SKM-1 treated with dmso at 0.1 percent for 144 hours (cell line): ENCODE measurements around the gene LRRIQ1.
"Not testable (repeated sequence)": the region's sequence is repeated elsewhere in the genome, so short reads cannot be mapped to it uniquely, and the experiment has no call there.

Experiments used
- DNase-seq: peaks from one replicate; lab custom pipeline; 2025; ENCODE audit not compliant: unreplicated experiment; lab: John Stamatoyannopoulos, UW

The LRRIQ1 gene

DNA sequence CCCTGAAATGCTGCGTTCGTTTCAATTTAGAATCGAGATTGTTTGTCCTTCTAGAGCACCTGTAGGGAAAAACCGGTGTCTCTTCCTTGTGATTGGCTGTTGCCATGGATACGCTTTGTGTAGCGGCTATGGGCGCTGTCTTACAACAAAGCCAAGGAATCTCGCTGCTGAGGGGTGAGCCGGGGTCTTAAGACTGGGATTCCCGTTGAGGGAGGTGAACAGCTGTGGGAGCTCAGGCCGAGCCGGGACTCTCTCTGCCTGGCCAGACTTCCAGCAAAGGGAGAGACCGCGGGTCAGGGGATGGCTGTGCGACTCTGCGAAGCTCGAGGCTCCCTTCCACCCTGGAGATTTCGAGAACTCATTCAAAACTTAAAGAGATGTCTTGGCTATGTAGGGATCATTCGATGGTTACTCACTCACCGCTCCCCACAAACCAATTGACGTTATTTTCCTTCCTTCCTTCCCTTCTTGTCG lies at the start of gene LRRIQ1, which contains the start of gene TSPAN19:
TSS of gene LRRIQ1 (plus strand) at position 118 of the 474 bp plus-strand sequence. CDS start 1,826 bp downstream, outside the sequence.
TSS of gene TSPAN19 (minus strand) at position 44 of the 474 bp plus-strand sequence. CDS start 6,331 bp downstream, outside the sequence.
- peak; percentile 38 for DNase-seq

DNA sequence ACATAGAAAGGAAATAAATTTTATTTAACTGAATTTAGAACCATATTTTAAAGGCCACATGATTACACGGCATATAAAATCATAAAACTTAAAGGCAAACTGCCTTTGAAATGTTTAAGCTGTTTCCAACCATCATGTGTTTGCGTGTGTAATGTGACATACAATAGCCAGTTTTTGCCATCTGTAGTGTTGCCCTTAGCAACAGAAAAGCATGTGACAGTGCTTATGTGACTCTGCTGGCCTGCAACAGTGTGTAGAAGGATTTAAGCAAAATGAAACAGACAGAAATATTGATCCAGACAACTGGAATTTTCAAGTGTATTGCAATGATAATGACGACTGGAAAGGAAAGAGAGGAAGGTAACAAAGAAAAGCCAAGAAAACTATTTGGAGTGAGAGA lies 49.6 kb upstream of the LRRIQ1 start:
- DNase-seq = no peak

- no peak for DNase-seq
These were observed 41.7 kb upstream of the LRRIQ1 start for GRCh38 chr12:84994426-84994825.

- DNase-seq = no peak
These were observed 40.5 kb upstream of the LRRIQ1 start for GRCh38 chr12:84995641-84996040.

DNA sequence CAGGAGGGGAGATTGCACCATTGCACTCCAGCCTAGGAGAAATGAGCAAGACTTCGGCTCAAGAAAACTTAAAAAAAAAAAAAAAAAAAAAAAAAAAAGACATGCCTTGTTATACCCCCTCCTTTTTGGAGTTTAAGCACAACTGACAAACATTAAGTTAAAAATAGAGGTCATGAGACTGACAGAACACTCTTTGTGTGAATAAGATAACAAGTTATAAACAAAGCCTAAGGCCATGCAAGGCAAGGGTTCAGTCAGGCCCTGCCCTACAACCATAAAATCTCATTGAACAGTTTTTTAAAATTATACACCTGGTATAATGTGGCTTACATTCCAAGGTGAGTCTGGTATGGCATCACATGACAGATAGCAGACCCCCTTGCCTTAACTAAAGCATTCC lies 39.4 kb upstream of the LRRIQ1 start:
- no peak for DNase-seq

GRCh38 chr12:84998341-84998740 lies 37.8 kb upstream of the LRRIQ1 start:
- DNase-seq = no peak

DNA sequence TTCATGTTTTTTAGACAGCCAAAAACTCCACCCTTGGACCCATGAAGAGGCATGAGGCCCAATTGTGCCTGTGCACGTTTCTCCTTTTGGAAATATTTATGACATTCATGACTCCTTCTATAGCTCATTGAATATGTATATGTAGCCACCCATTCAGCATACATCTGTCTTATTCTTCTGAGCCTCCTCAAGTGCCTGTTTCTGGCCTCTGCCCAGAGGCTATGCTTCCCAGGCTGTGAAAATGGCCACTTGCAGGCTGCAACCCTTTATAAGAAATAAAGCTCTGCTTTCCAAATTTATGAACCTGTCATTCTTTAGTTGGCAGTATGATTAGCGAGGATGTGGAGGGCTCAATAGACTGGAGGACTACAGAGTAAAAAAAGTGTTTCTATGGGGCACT lies 35.4 kb upstream of the LRRIQ1 start:
- no peak for DNase-seq

DNA sequence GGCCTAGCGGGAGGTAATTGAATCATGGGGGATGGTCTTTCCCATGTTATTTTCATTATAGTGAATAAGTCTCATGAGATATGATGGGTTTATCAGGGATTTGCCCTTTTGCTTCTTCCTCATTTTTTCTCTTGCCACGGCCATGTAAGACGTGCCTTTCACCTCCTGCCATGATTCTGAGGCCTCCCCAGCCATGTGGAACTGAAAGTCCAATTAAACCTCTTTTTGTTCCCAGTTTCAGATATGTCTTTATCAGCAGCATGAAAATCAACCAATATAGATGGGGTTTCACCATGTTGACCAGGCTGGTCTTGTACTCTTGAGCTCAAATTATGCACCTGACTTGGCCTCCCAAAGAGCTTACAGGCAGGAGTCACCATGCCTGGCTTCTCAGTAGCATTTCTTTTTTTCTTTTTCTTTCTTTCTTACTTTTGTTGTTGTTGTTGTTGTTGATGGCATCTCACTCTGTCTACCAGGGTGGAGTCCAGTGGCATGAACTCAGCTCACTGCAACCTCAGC lies 33.3 kb upstream of the LRRIQ1 start:
- no peak for DNase-seq

DNA sequence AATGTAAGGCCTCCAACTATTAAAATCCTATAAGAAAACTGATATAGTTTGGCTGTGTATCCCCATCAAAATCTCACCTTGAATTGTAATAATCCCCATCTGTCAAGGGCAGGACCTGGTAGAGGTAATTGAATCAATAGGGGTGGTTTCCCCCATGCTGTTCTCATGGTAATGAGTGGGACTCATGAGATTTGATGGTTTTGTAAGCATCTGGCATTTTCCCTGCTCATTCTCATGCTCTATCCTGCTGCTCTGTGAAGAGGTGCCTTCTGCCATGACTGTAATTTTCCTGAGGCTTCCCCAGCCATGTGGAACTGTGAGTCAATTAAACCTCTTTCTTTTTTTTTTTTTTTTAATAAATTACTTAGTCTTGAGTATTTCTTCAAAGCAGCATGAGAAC lies 31.9 kb upstream of the LRRIQ1 start:
- no peak for DNase-seq

- DNase-seq = not testable (repeated sequence)
These were observed 31.1 kb upstream of the LRRIQ1 start for GRCh38 chr12:85005047-85005446.

DNA sequence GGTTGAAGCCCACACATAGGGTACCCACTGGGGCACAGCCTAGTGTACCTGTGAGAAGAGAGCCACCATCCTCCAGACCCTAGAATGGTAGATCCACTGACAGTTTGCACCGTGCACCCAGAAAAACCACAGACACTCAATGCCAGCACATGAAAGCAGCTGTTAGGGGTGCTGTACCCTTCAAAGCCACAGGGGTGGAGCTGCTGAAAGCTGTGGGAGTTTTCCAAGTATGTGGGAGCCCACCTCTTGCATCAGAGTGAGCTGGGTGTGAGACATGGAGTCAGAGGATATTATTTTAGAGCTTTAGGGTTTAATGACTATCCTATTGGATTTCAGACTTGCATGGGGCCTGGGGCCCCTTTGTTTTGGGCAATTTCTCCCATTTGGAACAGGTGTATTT lies 30.5 kb upstream of the LRRIQ1 start:
- DNase-seq = no peak

DNA sequence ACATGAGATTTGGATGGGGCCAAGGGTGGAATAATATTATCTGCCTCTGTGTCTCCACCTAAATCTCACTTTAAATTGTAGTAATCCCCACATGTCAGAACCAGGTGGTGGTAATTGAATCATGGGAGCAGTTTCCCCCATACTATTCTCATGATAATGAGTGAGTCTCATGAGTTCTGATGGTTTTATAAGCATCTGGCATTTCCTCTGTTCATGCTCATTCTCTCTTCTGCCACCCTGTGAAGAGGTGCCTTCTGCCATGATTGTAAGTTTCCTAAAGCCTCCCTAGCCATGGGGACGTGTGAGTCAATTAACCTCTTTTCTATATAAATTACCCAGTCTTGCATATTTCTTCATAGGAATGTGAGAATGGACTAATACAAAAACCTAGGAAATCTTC lies 29.9 kb upstream of the LRRIQ1 start:
- no peak for DNase-seq

DNA sequence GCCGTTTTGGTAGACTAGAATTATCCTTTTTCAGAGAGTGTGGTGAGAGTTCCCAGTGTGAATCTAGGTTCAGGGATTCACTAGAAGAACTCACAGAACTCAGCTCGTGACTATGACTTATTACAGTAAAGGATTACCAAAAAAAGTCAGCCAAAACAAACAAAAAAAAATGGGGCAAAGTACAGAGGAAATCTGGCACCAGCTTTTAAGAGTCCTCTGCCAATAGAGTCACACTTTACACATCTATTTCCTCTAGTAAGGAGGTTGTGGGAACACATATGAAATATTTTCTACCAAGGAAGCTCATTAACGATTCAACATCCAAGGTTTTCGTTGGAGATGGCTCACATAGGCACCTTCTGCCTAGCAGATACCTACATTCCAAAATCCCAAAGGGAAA lies 28.3 kb upstream of the LRRIQ1 start:
- DNase-seq = no peak

DNA sequence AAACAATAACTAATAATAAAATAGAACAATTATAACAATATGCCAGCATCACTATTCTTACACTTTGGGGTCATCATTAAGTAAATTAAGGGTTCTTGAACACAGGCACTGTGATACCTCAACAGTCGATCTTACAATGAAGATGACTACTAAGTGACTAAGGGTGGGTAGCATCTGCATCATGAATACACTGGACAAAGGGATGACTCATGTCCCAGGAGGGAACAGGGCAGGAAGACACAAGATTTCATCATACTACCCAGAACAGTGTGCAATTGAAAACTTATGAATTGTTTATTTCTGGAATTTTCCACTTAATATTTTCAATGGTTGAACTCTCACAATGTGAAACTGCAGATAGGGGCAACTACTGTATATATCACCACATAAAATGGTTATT lies 19.7 kb upstream of the LRRIQ1 start:
- DNase-seq = no peak

- DNase-seq = no peak
These were observed 19.0 kb upstream of the LRRIQ1 start for GRCh38 chr12:85017133-85017532.

DNA sequence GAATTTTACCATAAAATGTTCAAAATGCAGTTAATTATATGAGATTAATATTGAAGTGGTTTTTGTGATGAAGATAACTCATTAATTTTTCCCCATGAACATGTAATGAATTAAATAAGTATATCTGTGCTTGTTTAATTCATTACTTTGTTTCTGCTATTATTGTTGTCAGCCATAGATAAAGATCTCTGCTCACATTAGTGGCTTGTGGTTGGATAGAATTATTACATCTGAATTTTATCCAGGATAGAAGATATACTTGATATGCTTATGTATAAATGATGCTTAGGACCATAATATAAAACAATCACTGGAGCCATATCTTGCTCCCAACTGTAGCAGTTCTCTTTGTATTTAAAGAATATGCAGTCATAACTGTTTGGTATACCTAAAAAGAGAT lies 18.5 kb upstream of the LRRIQ1 start:
- no peak for DNase-seq

DNA sequence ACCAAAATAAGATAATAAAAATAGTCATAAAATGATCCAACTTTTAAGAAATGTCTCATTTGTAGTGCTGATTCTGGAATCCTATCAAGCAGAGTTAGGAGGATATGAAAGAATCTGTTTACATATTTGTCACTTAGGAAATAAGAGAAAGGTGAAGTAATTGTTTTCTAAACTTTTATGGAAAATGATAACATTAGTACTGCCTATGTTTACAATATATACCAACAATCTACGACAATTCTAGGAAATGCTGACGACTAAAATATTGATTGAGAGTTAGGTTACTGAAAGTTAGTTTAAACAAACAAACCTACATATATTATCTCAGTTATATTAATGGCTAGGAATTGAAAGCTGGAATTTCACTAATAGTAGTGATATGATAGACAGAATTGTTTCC lies 18.1 kb upstream of the LRRIQ1 start:
- DNase-seq = no peak

GRCh38 chr12:85029456-85029855 lies 6.7 kb upstream of the LRRIQ1 start:
- peak; percentile 4 for DNase-seq

DNA sequence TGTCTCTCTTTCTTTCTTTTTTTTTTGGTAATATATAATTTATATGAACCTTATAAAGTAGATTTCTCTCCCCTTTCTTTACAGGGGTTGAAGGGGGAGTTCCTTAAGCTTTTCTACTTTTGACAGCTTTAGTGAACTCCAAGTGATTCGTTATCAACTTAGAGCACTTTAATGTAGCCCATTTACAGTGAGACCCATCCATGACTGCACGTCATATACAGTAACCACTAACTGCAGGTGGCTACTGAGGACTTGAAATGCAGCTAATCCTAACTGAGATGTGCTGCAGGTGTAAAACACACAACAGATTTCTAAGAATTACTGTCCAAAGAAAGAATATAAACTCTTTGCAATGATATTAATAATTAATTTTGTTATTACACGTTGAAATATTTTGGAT lies 582 bp downstream of the LRRIQ1 start:
- no peak for DNase-seq

GRCh38 chr12:85041395-85041794 lies 5.2 kb downstream of the LRRIQ1 start:
- DNase-seq = no peak

GRCh38 chr12:85043829-85044228 lies 7.7 kb downstream of the LRRIQ1 start:
- DNase-seq = no peak

DNA sequence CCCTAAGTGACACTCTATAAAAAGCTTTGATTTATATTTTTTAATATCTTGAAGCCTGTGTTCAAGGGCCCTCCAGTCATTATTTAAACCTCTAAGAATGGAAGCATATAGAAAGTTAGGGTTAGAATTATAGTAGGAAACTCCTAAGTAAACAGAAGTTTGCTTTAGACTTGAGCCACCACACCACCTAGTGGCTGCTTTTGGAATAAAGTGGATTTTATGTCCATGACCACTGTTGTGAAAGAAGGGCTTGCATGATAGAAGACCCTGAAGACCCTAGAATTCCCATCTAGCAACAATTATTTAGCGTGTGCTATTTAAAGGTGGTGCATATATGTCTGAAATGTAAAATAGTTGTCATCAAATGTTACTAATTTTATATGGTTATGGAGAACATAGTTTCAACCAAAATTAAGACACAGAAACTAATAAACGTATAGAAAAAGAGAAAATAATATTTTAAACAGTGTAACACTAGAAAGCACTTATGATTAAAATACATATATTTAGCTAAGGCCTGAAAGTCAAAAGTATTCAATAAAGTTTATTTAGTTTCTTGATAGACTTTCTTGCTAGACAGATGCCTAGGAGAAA lies 21.3 kb downstream of the LRRIQ1 start:
- DNase-seq = no peak

- no peak for DNase-seq
These were observed 22.2 kb downstream of the LRRIQ1 start for GRCh38 chr12:85058339-85058738.
